Body of pancreas (tissue), 4 donors: ENCODE data around the gene KRTAP10-9. TPM values are rescaled to one million over a fixed set of nuclear protein-coding genes. Genes with fewer than 3 reads are reported as not detected.

Experiments
- ATAC-seq: fragments of 150-250 bp; one replicate; pipeline ENCODE4 v1.9.1; 2016
- DNase-seq, 4 donors: peaks; one replicate each; pipeline ENCODE4 v3.0.0-alpha.2; 2019
- H3K27ac ChIP-seq, 4 donors: fragments of 200-600 bp; sonication (generic); 1 replicate in 3 of 4; 2 replicates in 1 of 4; pipeline versions ENCODE4 v1.5.1 to v1.6.1; 2016 to 2019; ENCODE audit warnings: mild to moderate bottlenecking in 1 of 4, mixed read lengths in 1 of 4, moderate library complexity in 1 of 4
- H3K27me3 ChIP-seq, 2 donors: fragments of 200-600 bp; sonication (generic); one replicate each; pipeline ENCODE4 v1.6.0; 2016; ENCODE audit warnings: mild to moderate bottlenecking in 1 of 2
- H3K36me3 ChIP-seq, 2 donors: fragments of 200-600 bp; sonication (generic); replicated peaks in 1 of 2; 2 replicates each; pipeline ENCODE4 v1.5.1; 2016; ENCODE audit warnings: low read depth in 2 of 2; ENCODE audit not compliant: insufficient read depth in 1 of 2
- H3K4me1 ChIP-seq: fragments of 200-600 bp; sonication (generic); one replicate; pipeline ENCODE4 v1.6.0; 2016
- H3K4me3 ChIP-seq, 2 donors: fragments of 200-600 bp; sonication (generic); 1 replicate in 1 of 2; 2 replicates in 1 of 2; pipeline ENCODE4 v1.5.1; 2016 to 2019
- H3K9me3 ChIP-seq, 3 donors: fragments of 200-600 bp; sonication (generic); 1 replicate in 2 of 3; 2 replicates in 1 of 3; pipeline ENCODE4 v1.5.1; 2016
- POLR2A ChIP-seq, 3 donors: fragments of 450-650 bp; IDR thresholded peaks; one replicate each; pipeline ENCODE4 v1.6.1; 2016; ENCODE audit warnings: antibody characterized with exemption in 3 of 3, mild to moderate bottlenecking in 2 of 3
- WGBS, 2 donors: methylation state at CpG; one replicate each; pipeline ENCODE4 v1.1.5; 2017; 5-methylcytosine and 5-hydroxymethylcytosine counted together
- intact Hi-C: fragments of 100-400 bp; cut with DNase I; formaldehyde crosslinking; loops from one replicate; pipeline ENCODE4 v1.15.1; 2023
- total RNA-seq, 2 donors: library from RNA; depleted of rRNA; stranded (reverse); fragments of >200 nt; gene quantifications; one replicate each; pipeline ENCODE4 v1.1.0, GENCODE V29; 2016
- TF ChIP-seq, protein P1 (sequence below), 7 experiments: fragments of 450-650 bp in 4 of 7; fragments of 200-600 bp in 3 of 7; sonication (generic) in 3 of 7; IDR thresholded peaks; one replicate each; pipeline ENCODE4 v1.5.1; 2016 to 2019; ENCODE audit warnings: antibody characterized with exemption in 7 of 7

KRTAP10-9 gene
- total RNA-seq, 2 donors from 2014 or later: not detected

DNA sequence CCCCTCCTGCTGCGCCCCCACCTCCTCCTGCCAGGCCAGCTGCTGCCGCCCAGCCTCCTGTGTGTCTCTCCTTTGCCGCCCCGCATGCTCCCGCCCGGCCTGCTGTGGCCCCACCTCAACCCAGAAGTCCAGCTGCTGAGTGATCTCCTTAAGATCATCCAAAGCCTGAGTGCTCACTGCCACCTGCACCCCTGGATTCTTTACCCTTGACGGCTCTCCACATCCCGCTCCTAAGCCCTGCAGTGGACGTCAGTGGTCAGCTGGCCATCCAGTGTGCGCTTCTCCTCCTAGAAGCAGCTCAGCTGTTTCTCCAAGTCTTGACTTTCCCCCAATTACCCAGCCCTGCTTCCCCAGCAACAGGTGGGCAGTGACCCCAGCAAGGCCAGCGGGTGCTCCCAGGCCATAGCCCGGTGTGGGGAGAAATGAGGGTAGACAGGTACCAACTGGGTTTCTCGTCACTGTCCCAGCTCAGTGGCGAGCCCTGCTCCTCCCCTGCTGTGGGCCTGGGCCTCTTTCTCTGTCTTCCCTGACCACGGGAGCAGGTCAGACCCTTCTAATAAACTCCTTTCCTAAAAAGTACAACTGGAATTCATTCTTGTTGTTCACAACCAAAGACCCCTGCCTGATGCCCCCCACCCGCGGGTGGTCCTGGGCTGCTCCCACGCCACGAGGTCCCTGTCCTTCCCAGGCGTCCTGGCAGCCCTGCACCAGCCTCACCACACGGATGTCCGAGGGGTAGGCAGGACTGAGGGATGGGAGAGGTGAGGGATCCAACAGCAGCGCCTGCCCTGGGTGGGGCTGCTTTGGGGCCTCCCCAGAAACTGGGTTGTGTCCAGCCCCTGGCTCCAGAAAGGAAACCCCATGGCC, 25.1 kb upstream of the KRTAP10-9 start:
- Histone ChIP-seq H3K9me3 (no peaks in the 10 kb centered on the region), H3K27ac (no peak overlapping the region), H3K4me1 (no peaks in the 10 kb centered on the region), H3K27me3 (no peaks in the 10 kb centered on the region), H3K36me3 (no peaks in the 10 kb centered on the region), H3K4me3 (no peak overlapping the region)
- 45 to 70% methylated on average over 22 to 23 of the region's 23 CpGs for WGBS, 2 donors
- DNase-seq (no peak), ATAC-seq (no peak)
- TF ChIP-seq POLR2A (IDR thresholded peaks at IDR 0.05): no peak
- TF ChIP-seq, protein P1, sequence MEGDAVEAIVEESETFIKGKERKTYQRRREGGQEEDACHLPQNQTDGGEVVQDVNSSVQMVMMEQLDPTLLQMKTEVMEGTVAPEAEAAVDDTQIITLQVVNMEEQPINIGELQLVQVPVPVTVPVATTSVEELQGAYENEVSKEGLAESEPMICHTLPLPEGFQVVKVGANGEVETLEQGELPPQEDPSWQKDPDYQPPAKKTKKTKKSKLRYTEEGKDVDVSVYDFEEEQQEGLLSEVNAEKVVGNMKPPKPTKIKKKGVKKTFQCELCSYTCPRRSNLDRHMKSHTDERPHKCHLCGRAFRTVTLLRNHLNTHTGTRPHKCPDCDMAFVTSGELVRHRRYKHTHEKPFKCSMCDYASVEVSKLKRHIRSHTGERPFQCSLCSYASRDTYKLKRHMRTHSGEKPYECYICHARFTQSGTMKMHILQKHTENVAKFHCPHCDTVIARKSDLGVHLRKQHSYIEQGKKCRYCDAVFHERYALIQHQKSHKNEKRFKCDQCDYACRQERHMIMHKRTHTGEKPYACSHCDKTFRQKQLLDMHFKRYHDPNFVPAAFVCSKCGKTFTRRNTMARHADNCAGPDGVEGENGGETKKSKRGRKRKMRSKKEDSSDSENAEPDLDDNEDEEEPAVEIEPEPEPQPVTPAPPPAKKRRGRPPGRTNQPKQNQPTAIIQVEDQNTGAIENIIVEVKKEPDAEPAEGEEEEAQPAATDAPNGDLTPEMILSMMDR (IDR thresholded peaks at IDR 0.05): no peak
- intact Hi-C loops: no loop called here

DNA sequence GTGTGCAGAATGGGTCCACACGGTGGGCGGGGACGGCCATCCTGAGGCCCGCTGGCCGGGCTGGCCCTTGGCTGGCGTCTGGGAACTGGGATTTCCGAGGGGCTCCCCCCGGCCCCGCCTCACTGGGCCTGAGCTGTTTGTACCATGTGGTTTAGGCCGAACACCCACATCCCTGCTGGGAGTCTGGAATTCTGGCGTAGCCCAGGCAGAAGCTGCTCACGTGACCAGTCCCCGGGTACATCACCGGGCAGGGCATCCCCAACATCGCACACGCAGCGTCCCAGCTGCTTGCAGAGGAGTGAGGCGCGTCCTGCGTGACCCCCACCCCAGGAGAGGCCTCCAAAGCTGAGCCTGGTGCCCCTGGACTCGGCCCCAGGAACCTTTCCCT, 24.4 kb upstream of the KRTAP10-9 start:
- Histone ChIP-seq H3K36me3 (no peaks in the 10 kb centered on the region), H3K27me3 (no peaks in the 10 kb centered on the region), H3K4me3 (no peak overlapping the region), H3K4me1 (no peaks in the 10 kb centered on the region), H3K27ac (no peak overlapping the region), H3K9me3 (no peaks in the 10 kb centered on the region)
- intact Hi-C loops: no loop called here
- WGBS, 2 donors: 51% methylated on average over 17 of the region's 21 CpGs; no CpG with 5 or more reads in 1 of the 2 donors
- ATAC-seq: no peak
- no peak for TF ChIP-seq POLR2A (IDR thresholded peaks at IDR 0.05)
- TF ChIP-seq, protein P1 (IDR thresholded peaks at IDR 0.05): no peak
- no peak for DNase-seq

DNA sequence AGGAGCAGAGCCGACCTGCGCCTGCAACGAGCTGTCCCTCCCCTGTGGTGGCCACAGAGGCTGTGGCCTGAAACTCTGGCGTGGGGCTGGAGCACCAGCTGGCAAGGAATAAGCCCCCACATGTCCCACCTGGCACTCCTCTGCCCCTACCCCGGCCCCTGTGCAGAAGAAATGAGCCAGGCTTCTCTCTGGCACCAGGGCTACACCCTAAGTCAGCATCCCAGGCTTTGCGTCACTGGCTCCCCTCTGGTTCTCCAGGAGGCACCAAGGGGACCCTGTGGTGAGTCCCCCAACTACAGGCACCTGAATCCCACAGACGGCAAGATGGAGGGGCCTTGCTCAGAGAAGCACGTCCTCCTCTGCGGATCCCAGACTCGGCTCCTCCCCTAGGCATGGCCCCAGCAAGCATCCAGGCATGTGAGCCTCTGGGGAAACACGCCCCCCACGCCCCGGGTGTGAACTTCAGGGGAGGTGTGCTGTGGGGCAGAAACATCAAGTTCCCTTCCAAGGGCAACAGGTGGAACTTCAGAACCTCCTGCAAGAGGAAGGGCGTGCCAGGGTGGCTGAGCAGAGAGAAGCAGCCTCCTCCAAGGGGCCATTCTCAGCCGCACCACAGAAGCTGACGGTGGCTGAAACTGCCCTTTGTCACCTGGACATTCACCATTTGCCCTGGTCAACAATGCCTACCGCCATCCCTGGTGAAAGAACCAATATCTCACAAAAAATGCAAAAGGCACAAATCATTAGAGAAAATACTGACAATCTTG, 23.6 kb upstream of the KRTAP10-9 start:
- Histone ChIP-seq H3K27me3 (no peaks in the 10 kb centered on the region), H3K27ac (no peak overlapping the region), H3K4me3 (no peak overlapping the region), H3K9me3 (no peaks in the 10 kb centered on the region), H3K36me3 (no peaks in the 10 kb centered on the region), H3K4me1 (no peaks in the 10 kb centered on the region)
- DNase-seq (no peak), ATAC-seq (no peak)
- intact Hi-C loops: no loop called here
- TF ChIP-seq, protein P1 (IDR thresholded peaks at IDR 0.05): no peak
- no peak for TF ChIP-seq POLR2A (IDR thresholded peaks at IDR 0.05)
- WGBS, 2 donors: 47 to 57% methylated on average over 6 to 17 of the region's 17 CpGs

DNA sequence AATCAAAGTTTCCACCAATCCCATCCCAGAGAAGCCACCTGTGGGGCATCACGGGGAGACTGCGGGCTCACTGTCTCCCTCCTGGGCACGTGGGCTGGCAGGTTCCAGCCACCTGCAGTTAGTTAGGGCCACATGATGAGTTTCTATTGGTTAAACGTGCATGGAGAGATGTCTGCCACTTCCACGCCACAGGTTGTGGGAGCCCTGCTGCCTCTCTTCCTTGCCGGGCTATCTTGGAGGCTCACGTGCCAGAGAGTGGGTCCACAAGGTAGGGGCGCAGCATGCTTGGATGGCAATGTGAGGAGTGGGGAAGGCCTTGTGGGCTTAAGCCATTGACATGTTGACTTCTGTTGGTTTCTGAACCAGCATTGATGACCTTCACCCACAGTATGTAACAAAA, 23.0 kb upstream of the KRTAP10-9 start:
- Histone ChIP-seq H3K27ac (no peak overlapping the region), H3K9me3 (peaks cover 0 to 3% (median 0%) of the 10 kb centered on the region in 3 donors), H3K36me3 (no peaks in the 10 kb centered on the region), H3K4me1 (no peaks in the 10 kb centered on the region), H3K4me3 (no peak overlapping the region), H3K27me3 (no peaks in the 10 kb centered on the region)
- no peak for ATAC-seq
- WGBS, 2 donors: 74 to 77% methylated on average over 8 of the region's 8 CpGs
- intact Hi-C loops: no loop called here
- DNase-seq: no peak
- TF ChIP-seq, protein P1 (IDR thresholded peaks at IDR 0.05): no peak
- no peak for TF ChIP-seq POLR2A (IDR thresholded peaks at IDR 0.05)
